AG04450 (cell line): ENCODE measurements around the gene DDX54. TPM values are rescaled to one million over a fixed set of nuclear protein-coding genes. Genes with fewer than 3 reads are reported as not detected.

Source experiments
- CTCF ChIA-PET: fragments of 300-600, 350-600 bp; formaldehyde crosslinking; extraction: SDS; loops from one replicate; lab custom pipeline; 2022; ENCODE audit warnings: antibody characterized with exemption, inconsistent platforms; lab: Charles Lee
- POLR2A ChIA-PET: fragments of 350-600 bp; formaldehyde crosslinking; extraction: SDS; loops from one replicate; lab custom pipeline; 2021; ENCODE audit warnings: antibody characterized with exemption, inconsistent platforms; lab: Yijun Ruan, JAX
- DNase-seq: peaks from one replicate; pipeline ENCODE4 v3.0.0-alpha.2; 2011; ENCODE audit warnings: low read depth, low spot score
- H3K27ac ChIP-seq: one replicate; pipeline ENCODE4 v1.5.1; 2012; ENCODE audit warnings: low read depth, low read length, control low read depth
- H3K27me3 ChIP-seq: one replicate; pipeline ENCODE4 v1.6.0; 2012; ENCODE audit warnings: low read length; ENCODE audit not compliant: control insufficient read depth, insufficient read depth
- H3K4me3 ChIP-seq: 2 replicates; pipeline ENCODE4 v1.5.1; 2011; ENCODE audit warnings: mild to moderate bottlenecking, low read depth, low read length, control low read depth
- H3K9me3 ChIP-seq: 2 replicates; pipeline ENCODE4 v1.5.1; 2012; ENCODE audit warnings: low read length; ENCODE audit not compliant: control insufficient read depth, insufficient read depth
- CTCF ChIP-seq: IDR thresholded peaks from 2 replicates; pipeline ENCODE4 v1.5.1; 2011; ENCODE audit warnings: low read depth, low read length, control low read depth, inconsistent platforms
- polyA plus RNA-seq: library from polyadenylated mRNA; depleted of rRNA; stranded (reverse); fragments of >200 nt; gene quantifications from 2 replicates; pipeline ENCODE4 v1.2.3, GENCODE V29; 2011

Gene DDX54
- polyA plus RNA-seq, 1 experiment, result 26.9 TPM

- CTCF ChIA-PET, result interaction anchor here (0.7 to 6.1 kb wide), 2 partner anchors 106 to 1940 kb away, joined by 5 to 45 read pairs; no protein-coding TSS in a partner anchor
- Histone ChIP-seq H3K4me3 (no peak overlapping the region), H3K9me3 (no peaks in the 10 kb centered on the region; the same call in 1 of the 2 replicates), H3K27ac (no peak overlapping the region), H3K27me3 (peaks cover 40% of the 10 kb centered on the region)
- POLR2A ChIA-PET, result no interaction called here
- TF ChIP-seq CTCF, result no peak
- no peak for DNase-seq
Measured at GRCh38 chr12:113155060-113155459, 30.2 kb downstream of the DDX54 start.

DNA sequence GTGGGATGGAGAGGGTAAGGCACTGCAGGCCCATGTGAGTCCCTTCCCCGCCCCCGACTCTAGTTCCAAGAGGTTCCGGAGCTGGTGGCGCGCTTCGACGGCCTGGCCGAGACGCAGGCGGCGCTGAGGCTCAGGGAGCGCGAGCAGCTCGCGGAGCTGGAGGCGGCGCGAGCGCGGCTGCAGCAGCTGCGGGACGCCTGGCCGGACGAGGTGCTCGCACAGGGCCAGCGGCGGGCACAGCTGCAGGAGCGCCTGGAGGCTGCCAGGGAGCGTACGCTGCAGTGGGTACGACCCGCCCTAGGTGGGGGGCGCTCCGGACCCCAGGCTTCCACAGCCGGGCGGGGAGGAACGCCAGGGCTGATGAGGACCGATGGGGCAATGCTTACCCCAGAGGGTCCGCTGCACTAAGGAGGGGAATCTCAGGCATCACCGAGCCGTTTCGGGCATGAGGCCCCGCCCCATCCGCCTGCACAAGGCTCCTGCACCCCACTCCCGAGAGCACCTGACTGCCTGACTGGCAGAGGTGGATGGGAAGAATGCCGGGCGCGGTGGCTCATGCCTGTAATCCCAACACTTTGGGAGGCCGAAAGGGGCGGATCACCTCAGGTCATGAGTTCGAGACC is 30.8 kb downstream of the DDX54 start:
- POLR2A ChIA-PET, result no interaction called here
- Histone ChIP-seq H3K27ac (no peak overlapping the region), H3K9me3 (no peaks in the 10 kb centered on the region; the same call in 1 of the 2 replicates), H3K27me3 (peaks cover 44% of the 10 kb centered on the region), H3K4me3 (peak overlapping the region; percentile 32; the same call in 1 of the 2 replicates)
- no peak for TF ChIP-seq CTCF
- CTCF ChIA-PET, result interaction anchor here (0.6 to 6.1 kb wide), 4 partner anchors 19 to 1940 kb away, joined by 3 to 45 read pairs (median 6); no protein-coding TSS in a partner anchor
- no peak for DNase-seq

DNA sequence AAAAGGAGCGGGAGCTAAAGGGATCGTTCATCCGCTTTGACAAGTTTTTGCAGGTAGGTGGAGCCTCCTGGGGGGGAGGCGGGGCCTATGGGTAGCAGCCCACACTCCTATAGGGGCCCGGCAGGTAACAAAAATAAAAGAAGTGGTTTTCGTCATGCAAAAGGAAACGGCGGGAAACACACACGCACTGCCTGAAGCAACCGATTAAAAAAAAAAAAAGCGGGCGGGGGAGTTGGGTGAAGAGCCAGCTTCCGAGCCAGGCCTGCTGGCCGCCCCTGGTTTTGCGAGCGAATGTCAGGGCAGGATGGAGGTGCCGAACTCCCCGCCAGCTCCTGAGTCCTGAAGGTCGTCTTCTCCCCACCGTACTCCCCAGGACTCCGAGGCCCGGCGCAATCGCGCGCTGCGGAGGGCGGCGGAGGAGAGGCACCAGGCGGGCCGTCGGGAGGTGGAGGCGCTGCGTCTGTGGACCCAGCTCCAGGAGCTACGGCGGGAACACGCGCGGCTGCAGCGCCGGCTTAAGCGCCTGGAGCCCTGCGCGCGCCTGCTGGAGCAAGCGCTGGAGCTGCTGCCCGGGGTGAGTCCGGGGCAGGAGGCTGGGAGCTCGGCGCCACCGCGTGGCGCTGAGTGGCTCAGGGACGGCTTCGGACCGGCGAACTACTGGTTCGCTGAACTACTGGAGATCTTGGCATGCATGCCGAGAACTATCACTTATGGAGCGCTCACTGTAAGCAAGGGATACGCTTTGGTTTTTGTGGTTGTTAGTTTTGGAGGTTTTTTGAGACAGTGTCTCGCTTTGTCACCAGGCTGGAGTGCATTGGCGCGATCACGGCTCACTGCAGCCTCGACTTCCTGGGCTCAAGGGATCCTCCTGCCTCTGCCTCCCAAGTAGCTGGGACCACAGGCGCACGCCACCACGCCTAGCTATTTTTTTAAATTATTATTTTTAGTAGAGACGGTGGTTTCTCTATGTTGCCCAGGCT is 32.2 kb downstream of the DDX54 start:
- TF ChIP-seq CTCF, result peak; percentile 38
- POLR2A ChIA-PET, result no interaction called here
- H3K27me3 ChIP-seq, result peaks cover 48% of the 10 kb centered on the region

DNA sequence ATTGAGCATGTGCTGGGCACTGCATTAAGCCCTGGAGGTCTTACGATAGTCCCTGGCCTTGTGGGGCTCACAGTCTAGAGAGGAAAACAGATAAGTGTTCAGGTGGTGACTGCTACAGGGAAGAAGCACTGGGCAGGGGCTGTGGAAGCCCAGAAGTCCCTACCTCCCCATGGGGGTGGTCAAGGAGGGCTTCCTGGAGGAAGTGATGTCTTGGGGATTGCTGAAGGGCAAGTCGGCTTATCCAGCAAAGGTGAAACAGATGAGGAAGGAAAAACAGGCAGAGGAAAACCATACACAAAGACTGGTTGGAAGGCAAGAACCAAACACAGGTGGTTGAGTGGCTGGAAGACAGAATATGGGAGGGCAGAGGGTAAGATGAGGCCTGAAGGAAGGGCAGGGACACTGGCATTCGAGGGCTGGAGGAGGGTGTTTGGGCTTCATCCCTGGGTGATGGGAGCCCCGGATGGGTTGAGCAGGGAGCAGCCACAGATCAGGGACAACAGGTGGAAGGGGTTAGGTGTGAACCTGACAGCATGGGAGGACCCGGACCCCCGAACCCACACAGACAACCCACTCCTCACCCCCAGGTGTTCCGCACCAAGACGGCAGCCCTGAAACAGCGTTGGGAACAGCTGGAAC is 33.0 kb downstream of the DDX54 start:
- CTCF ChIA-PET, result interaction anchor here (1.0 to 6.1 kb wide), 8 partner anchors 8 to 252 kb away, joined by 3 to 45 read pairs (median 4); no protein-coding TSS in a partner anchor
- no peak overlapping the region; the same call in 1 of the 2 replicates for H3K4me3 ChIP-seq
- no peak for DNase-seq

More for the DNA sequence above, 32.2 kb downstream of the DDX54 start:
- Histone ChIP-seq H3K27ac (no peak overlapping the region), H3K4me3 (peak overlapping the region; percentile 44), H3K9me3 (no peaks in the 10 kb centered on the region; the same call in 1 of the 2 replicates)
- CTCF ChIA-PET, result interaction anchor here (0.6 to 6.1 kb wide), 11 partner anchors 9 to 615 kb away, joined by 3 to 45 read pairs (median 4); no protein-coding TSS in a partner anchor
- DNase-seq, result no peak

More for the DNA sequence above, 33.0 kb downstream of the DDX54 start:
- no peak for TF ChIP-seq CTCF
- Histone ChIP-seq H3K9me3 (no peaks in the 10 kb centered on the region; the same call in 1 of the 2 replicates), H3K27me3 (peaks cover 48% of the 10 kb centered on the region), H3K27ac (no peak overlapping the region)
- POLR2A ChIA-PET, result no interaction called here
